ENCODE data around the gene GOPC.

The GOPC gene

GRCh38 chr6:117595099-117595923, 7.0 kb downstream of the GOPC start:
- no peak for DNase-seq

GRCh38 chr6:117592983-117593759, 9.1 kb downstream of the GOPC start:
- DNase-seq, result no peak

DNA sequence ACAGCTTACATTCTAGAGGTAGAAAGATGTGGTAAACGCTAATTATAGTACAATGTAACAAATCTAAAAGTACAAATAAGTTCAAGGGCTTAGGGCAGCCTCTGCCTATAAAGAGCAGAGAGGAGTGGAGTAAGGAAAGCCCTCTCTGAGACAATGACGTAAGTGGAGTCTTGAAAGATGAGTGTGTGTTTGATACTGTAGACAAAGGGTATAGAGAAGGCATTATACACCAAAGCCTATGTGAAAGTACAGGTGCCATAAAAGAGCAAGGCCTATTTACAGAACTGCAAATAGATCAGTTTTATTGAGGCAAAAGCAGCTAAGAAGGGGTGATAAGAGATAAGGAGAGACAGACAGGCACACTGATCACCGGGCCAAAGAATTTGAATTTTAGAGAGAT, 10.9 kb downstream of the GOPC start:
- DNase-seq, result no peak

DNA sequence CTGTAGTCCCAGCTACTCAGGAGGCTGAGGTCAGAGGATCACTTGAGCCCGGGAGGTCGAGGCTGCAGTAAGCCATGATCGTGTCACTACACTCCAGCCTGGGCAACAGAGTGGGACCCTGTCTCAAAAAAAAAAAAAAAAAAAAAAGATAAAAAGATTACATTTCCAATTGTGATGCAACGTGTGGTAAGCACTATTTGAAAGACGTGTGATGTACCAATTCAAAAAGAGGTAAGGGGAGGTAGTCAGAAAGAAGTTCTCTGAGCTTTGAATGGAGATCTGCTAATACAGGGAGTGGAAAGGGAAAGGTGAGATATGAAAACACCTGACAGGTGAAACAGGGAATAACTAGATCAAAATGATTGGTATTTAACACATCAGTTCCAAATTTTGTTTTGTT, 11.9 kb downstream of the GOPC start:
- DNase-seq, result no peak

GRCh38 chr6:117585647-117586046, 16.7 kb downstream of the GOPC start:
- no peak for DNase-seq

- DNase-seq, result no peak
Measured at GRCh38 chr6:117574198-117574597, 28.1 kb downstream of the GOPC start.

DNA sequence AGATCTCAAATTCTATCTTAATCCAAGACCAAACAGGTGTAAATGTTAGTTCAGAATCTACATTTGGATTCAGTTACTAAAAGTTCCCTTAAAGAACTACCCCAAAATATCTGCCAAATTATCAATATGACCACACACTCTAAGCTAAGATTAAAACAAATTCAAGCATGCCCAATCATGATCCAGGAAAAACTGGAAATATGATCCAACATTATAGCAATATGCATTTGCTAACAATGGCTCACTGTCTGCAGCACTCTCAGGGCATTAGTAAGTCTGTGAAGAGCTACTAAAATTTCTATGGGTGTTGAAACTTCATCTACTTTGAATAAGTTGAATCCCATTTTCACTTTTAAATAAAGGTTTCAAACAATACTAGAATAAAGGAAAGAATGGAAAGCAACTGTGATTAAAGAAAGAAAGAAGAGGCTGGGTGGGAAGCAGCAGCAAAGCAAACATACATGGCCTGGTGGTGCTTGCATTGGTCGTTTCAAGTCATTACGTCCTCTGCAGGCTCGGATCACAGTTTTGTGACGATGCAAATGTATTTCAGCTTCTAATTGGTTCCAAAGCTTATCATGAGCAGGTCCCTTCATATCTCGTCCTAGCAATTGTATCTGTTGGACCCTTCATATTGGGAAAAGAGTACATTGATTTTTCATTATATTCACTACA, 29.2 kb downstream of the GOPC start:
- no peak for DNase-seq

GRCh38 chr6:117568831-117569410, 33.4 kb downstream of the GOPC start:
- no peak for DNase-seq

- no peak for DNase-seq
Measured at GRCh38 chr6:117568247-117568646, 34.1 kb downstream of the GOPC start.

DNA sequence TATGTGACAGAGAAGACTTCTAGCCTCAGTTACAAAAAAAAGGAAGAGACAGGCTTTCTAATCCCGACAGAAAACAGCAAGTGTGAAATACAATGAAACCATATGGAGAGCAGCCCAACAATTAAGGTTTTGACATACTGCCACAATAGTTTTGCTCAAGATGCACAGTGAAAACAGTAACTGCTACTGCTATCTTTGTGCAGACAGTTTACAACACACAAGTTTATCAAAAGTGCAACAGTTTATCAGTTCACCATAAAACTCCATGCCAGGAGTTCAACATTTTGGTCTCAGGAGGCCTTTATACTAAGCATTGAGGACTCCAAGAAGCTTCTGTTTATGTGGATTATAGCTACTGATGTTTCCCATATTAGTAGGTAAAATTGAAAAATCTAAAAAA, 37.6 kb downstream of the GOPC start:
- no peak for DNase-seq

GRCh38 chr6:117561128-117561527, 41.2 kb downstream of the GOPC start:
- no peak for DNase-seq

DNA sequence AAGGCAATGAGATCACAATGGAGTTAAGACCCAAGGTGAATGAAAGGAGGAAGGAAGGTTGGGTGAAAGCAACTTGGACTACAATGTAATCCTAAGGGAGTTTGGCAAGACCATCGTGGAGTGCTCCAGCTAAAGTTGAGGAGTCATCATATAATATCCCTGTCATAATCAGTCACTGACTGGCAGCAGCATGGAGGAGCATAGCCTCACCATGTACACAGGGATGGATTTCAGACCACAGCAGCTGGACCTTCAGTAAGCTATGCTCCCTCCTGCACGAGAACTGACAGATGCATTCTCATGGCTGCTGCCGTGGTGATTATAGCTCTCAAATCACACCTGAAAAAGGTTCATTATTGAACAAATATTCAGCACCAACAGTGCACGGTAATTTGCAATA, 43.0 kb downstream of the GOPC start:
- DNase-seq, result no peak

DNA sequence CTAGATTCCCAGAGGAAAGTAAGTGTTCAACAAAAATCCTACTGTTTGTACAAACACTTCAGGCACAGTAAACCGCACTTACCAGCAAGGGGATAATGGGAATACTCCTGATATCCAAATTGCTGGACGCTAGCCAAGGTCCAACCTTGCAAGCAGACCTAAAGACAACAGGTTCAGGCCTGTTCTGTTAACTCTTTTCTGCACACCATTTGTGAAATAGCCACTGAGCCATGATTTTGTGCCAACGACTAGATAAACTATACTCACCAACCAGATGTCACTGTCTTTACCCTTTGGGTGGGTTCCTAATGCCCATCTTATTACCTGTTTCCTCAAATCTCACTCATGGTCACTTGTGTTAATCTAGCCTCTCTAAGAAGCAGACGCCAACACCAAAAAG, 43.5 kb downstream of the GOPC start:
- DNase-seq, result peak; percentile 58

DNA sequence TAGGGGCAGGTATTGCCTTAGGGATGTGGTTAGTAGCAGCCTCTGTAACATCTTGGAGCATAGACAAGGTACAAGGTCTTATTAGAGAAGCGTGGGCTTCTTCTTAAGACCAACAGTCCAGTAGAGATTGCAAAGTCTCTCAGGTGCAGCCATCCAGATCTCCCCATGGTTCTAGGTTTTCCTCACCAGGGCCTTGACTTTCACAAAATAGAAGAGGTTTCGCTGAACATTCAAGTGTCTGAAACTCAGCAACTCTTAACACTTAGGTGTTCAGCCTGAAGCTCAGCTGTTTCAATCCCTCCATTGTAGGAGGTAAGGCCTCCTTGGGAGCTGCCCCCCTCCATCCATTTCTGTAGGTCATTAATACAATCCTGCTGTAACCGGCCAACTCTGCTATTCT, 44.4 kb downstream of the GOPC start:
- no peak for DNase-seq

DNA sequence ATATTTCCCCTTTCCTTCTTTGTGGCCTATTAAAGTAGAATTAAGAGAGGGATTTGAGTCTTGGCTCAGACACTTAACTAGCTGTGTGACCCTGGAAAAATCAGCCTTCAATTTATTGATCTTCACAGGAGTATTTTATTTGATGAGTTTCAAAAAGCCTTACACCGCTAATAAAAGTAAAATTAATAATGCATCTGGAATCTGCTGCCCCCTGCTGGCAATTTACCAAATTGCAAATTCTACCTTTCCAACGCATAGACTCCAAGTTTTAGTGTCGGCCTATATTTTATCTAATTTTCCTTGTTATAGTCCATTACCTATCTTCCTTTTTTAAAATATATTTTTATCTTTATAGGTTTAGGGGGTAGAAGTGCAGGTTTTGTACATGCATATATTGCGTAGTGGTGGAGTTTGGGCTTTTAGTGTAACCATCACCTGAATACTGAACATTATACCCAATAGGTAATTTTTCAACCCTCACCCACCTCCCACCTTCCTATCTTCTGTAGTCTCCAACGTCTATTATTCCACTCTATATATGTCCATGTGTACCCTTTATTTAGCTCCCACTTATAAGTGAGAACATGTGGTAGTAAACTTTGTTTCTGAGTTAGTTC, 46.3 kb downstream of the GOPC start:
- DNase-seq, result peak; percentile 52

GRCh38 chr6:117555262-117555849, 47.0 kb downstream of the GOPC start:
- DNase-seq, result no peak

DNA sequence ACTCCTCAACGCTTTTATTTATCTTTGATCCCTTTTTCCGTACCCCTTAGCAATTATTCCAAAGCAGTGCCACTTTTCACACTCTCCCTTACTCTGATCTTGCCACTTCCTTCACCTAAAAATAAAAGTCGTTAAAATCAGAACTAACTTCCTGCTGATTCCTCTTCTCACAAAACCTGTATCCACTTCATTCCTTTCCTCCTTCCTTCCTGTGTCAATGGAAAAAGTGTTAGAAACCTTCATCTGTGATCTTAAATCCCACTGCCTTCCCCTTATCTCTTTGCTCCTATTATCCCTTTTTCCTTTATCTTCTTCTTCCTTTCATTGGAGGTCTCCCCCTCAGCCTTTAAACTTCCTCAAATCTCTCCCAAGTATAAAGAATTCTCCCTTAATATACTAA, 49.2 kb downstream of the GOPC start:
- no peak for DNase-seq

GRCh38 chr6:117552618-117553017, 49.7 kb downstream of the GOPC start:
- no peak for DNase-seq

- DNase-seq, result no peak
Measured at GRCh38 chr6:117550618-117551242, 51.6 kb downstream of the GOPC start.

DNA sequence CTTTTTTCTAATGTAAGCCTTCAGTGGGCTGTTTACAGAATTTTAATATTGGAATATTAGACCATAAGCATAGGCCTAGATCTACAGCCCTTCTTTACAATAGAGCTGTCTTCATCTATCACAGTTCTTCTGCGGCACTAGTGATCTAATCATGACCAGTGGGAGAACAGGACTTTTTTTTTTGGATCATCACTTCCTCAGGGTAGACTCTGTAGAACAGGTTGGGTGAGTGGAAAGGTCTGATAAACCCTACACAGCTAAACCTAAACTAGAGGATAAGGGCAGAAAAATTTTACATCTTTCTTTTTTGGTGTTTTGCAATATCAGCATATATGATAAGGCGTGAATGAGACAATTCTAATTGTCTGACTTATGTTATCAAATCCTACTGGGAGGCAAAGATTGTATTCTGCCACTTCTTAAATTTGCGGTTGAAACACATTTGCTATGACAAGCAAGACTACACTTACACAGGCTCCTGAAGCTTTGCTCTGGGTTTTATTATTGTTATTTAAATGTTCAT, 52.2 kb downstream of the GOPC start:
- no peak for DNase-seq

DNA sequence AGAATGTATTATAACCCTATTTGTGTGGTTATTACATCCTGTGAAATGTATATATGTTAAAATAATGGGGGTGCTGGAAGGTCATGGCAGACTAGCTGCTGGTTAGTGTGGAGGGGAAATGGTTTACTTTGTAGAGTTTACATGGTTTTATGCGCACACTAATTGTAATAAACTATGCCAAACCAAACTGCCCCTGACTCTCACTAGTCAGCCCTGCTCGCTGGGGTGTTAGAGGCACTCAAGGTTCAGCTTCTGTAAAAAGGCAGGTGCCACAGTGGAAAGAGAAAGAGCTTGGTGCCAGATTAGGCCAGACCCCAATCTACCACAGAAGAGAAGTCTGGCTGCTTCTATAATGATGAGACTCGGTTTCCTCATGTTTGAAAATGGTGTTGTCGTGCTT, 52.7 kb downstream of the GOPC start:
- DNase-seq, result no peak

GRCh38 chr6:117548797-117549301, 53.5 kb downstream of the GOPC start:
- DNase-seq, result no peak

Data from NCI-H2029 treated with DMSO at 0.1 percent for 48 hours (cell line).